PC-9 (cell line): ENCODE measurements around the gene CIBAR2. TPM values are rescaled to one million over a fixed set of nuclear protein-coding genes. Genes with fewer than 3 reads are reported as not detected.

Source experiments
- BruUV-seq: library from RNA; stranded (reverse); fragments of 400-500 nt; replicated peaks from 2 replicates; lab custom pipeline; 2021; lab: Mats Ljungman, UMichigan
- CTCF ChIA-PET: fragments of 300-600 bp; sonication (Branson Sonifier 250); formaldehyde crosslinking; loops from one replicate; lab custom pipeline; 2022; ENCODE audit warnings: antibody characterized with exemption; lab: Charles Lee
- POLR2A ChIA-PET: fragments of 300-600 bp; sonication (Branson Sonifier 250); formaldehyde crosslinking; loops from one replicate; lab custom pipeline; 2022; ENCODE audit warnings: antibody characterized with exemption; ENCODE audit not compliant: unreplicated experiment; lab: Charles Lee
- DNase-seq, 2 experiments: peaks; one replicate each; pipeline versions ENCODE4 v3.0.0 to v3.0.0-alpha.2; 2015 to 2022; ENCODE audit warnings: mixed read lengths in 1 of 2
- H2AFZ ChIP-seq: fragments of 200-600 bp; sonication (generic); 2 replicates; pipeline ENCODE4 v1.8.1; 2017; ENCODE audit warnings: antibody characterized with exemption
- H3F3A ChIP-seq: fragments of 200-600 bp; sonication (generic); 2 replicates; pipeline ENCODE4 v1.8.1; 2017; ENCODE audit warnings: antibody characterized with exemption, mild to moderate bottlenecking, low read depth; ENCODE audit not compliant: insufficient read depth
- H3K27ac ChIP-seq: fragments of 200-600 bp; sonication (generic); 2 replicates; pipeline ENCODE4 v1.6.1; 2016; ENCODE audit warnings: mixed run types
- H3K27me3 ChIP-seq: fragments of 200-600 bp; sonication (generic); 2 replicates; pipeline ENCODE4 v1.6.1; 2016; ENCODE audit warnings: low read depth, mixed run types; ENCODE audit not compliant: insufficient read depth
- H3K36me3 ChIP-seq: fragments of 200-600 bp; sonication (generic); 2 replicates; pipeline ENCODE4 v1.6.1; 2016; ENCODE audit warnings: low read depth, mixed run types
- H3K4me1 ChIP-seq: fragments of 200-600 bp; sonication (generic); replicated peaks from 2 replicates; pipeline ENCODE4 v1.6.1; 2016; ENCODE audit warnings: mixed run types; ENCODE audit not compliant: insufficient read depth
- H3K4me2 ChIP-seq: fragments of 200-600 bp; sonication (generic); 2 replicates; pipeline ENCODE4 v1.6.1; 2017; ENCODE audit warnings: mixed run types
- H3K4me3 ChIP-seq: fragments of 200-600 bp; sonication (generic); 2 replicates; pipeline ENCODE4 v1.6.1; 2016; ENCODE audit warnings: mixed run types
- H3K79me2 ChIP-seq: fragments of 200-600 bp; sonication (generic); 2 replicates; pipeline ENCODE4 v1.6.1; 2017; ENCODE audit warnings: low read depth, mixed run types
- H3K9me2 ChIP-seq: fragments of 200-600 bp; sonication (generic); 2 replicates; pipeline ENCODE4 v1.8.1; 2017; ENCODE audit warnings: mild to moderate bottlenecking; ENCODE audit not compliant: insufficient read depth
- H3K9me3 ChIP-seq: fragments of 200-600 bp; sonication (generic); 2 replicates; pipeline ENCODE4 v1.8.1; 2016; ENCODE audit warnings: low read depth; ENCODE audit not compliant: insufficient read depth
- H4K20me1 ChIP-seq: fragments of 200-600 bp; sonication (generic); 2 replicates; pipeline ENCODE4 v1.8.1; 2017; ENCODE audit not compliant: insufficient read depth
- CTCF ChIP-seq: fragments of 200-600 bp; sonication (generic); conservative IDR thresholded peaks from 2 replicates; pipeline ENCODE4 v1.6.1; 2017; ENCODE audit warnings: mixed run types, antibody characterized with exemption, mild to moderate bottlenecking, moderate library complexity
- EZH2 ChIP-seq: fragments of 200-600 bp; sonication (generic); IDR thresholded peaks from 2 replicates; pipeline ENCODE4 v1.8.0; 2017; ENCODE audit warnings: antibody characterized with exemption, low read depth
- intact Hi-C: fragments of 100-400 bp; cut with micrococcal nuclease; formaldehyde crosslinking; loops from one replicate; pipeline ENCODE4 v1.10.0; 2022; ENCODE audit not compliant: unreplicated experiment
- total RNA-seq: library from RNA; stranded (reverse); gene quantifications from 2 replicates; pipeline ENCODE4 v1.2.3, GENCODE V29; 2021

CIBAR2 gene
- total RNA-seq, 1 experiment from 2014 or later: not detected

- H3K27ac ChIP-seq: no peak overlapping the region
- no peak overlapping the region for H2AFZ ChIP-seq
- TF ChIP-seq EZH2 (no peak), CTCF (no peak)
- no peaks in the 10 kb centered on the region for H3K9me2 ChIP-seq
- H3K36me3 ChIP-seq: no peaks in the 10 kb centered on the region
- DNase-seq: no peak
- no peaks in the 10 kb centered on the region for H3K9me3 ChIP-seq
- no peak overlapping the region for H3K4me3 ChIP-seq
- peaks cover 11% of the 10 kb centered on the region; the same call in 1 of the 2 replicates for H3K27me3 ChIP-seq
- POLR2A ChIA-PET: no interaction called here
- CTCF ChIA-PET: no interaction called here
- no peaks in the 10 kb centered on the region; the same call in 1 of the 2 replicates for H3F3A ChIP-seq
- no peaks in the 10 kb centered on the region for H3K79me2 ChIP-seq
- no peaks in the 10 kb centered on the region for H4K20me1 ChIP-seq
- H3K4me1 ChIP-seq: peaks cover 8% of the 10 kb centered on the region; the same call in 1 of the 2 replicates
- intact Hi-C loops: no loop called here
- H3K4me2 ChIP-seq: no peak overlapping the region
- no TSS peak for BruUV-seq
These were observed 22.5 kb upstream of the CIBAR2 start for GRCh38 chr16:85134789-85135142.

GRCh38 chr16:85134076-85134788, 22.0 kb upstream of the CIBAR2 start:
- H2AFZ ChIP-seq: no peak overlapping the region
- TF ChIP-seq EZH2 (no peak), CTCF (no peak)

GRCh38 chr16:85133290-85133599, 21.0 kb upstream of the CIBAR2 start:
- Histone ChIP-seq H3K4me3 (no peak overlapping the region), H3F3A (no peaks in the 10 kb centered on the region; the same call in 1 of the 2 replicates), H2AFZ (no peak overlapping the region), H3K9me3 (no peaks in the 10 kb centered on the region), H3K27ac (no peak overlapping the region), H3K27me3 (peaks cover 11% of the 10 kb centered on the region; the same call in 1 of the 2 replicates), H3K4me1 (peaks cover 8% of the 10 kb centered on the region; the same call in 1 of the 2 replicates), H3K79me2 (no peaks in the 10 kb centered on the region), H3K9me2 (no peaks in the 10 kb centered on the region), H3K4me2 (no peak overlapping the region), H3K36me3 (no peaks in the 10 kb centered on the region), H4K20me1 (no peaks in the 10 kb centered on the region)
- no TSS peak for BruUV-seq
- CTCF ChIA-PET: no interaction called here
- no peak for TF ChIP-seq EZH2
- TF ChIP-seq CTCF: no peak
- intact Hi-C loops: no loop called here
- no peak for DNase-seq
- POLR2A ChIA-PET: no interaction called here

More at GRCh38 chr16:85134076-85134788, 22.0 kb upstream of the CIBAR2 start:
- H3K79me2 ChIP-seq: no peaks in the 10 kb centered on the region
- no peak for DNase-seq
- no peak overlapping the region for H3K4me3 ChIP-seq
- ChIA-PET CTCF (no interaction called here), POLR2A (no interaction called here)
- no peak overlapping the region for H3K4me2 ChIP-seq
- peaks cover 8% of the 10 kb centered on the region; the same call in 1 of the 2 replicates for H3K4me1 ChIP-seq
- H3K9me3 ChIP-seq: no peaks in the 10 kb centered on the region
- no peaks in the 10 kb centered on the region for H3K9me2 ChIP-seq
- peaks cover 11% of the 10 kb centered on the region; the same call in 1 of the 2 replicates for H3K27me3 ChIP-seq
- H3F3A ChIP-seq: no peaks in the 10 kb centered on the region; the same call in 1 of the 2 replicates
- intact Hi-C loops: no loop called here
- H3K36me3 ChIP-seq: no peaks in the 10 kb centered on the region
- H3K27ac ChIP-seq: no peak overlapping the region
- BruUV-seq: no TSS peak
- H4K20me1 ChIP-seq: no peaks in the 10 kb centered on the region
